Activated CD4-positive, alpha-beta T cell treated with anti-CD3 and anti-CD28 coated beads, Interleukin-2, amount 50 U/mL, for 4 hours (primary cell): ENCODE measurements around the gene BAIAP2.

Source experiments
- DNase-seq, 2 experiments: peaks; one replicate each; pipeline ENCODE4 v3.0.0-alpha.2; 2020

The BAIAP2 gene

GRCh38 chr17:81128774-81129173, 93.8 kb downstream of the BAIAP2 start:
- no peak for DNase-seq

DNA sequence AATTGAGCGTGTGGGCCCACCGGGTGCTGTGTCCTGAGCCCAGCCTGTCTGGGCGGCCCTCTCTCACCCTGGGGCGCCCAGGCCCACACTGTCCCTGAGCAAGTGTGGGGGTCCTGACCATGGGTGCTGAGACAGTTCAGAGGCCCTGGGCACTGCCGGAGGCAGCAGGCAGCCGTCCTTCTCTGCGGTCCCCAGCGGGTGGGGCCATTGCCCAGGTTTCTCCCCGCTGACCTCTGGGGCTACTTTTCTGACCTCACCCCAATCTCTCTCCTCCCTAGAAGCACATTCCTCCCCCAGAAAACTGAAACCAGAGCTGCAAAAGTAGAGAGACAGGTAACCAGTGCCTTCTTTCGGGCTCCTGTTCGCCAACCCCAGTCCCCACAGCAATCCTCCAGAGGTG, 94.3 kb downstream of the BAIAP2 start:
- DNase-seq, result no peak

GRCh38 chr17:81129711-81130367, 94.9 kb downstream of the BAIAP2 start:
- DNase-seq, result no peak

- no peak for DNase-seq
Observed at GRCh38 chr17:81130385-81131361, 95.7 kb downstream of the BAIAP2 start.

DNA sequence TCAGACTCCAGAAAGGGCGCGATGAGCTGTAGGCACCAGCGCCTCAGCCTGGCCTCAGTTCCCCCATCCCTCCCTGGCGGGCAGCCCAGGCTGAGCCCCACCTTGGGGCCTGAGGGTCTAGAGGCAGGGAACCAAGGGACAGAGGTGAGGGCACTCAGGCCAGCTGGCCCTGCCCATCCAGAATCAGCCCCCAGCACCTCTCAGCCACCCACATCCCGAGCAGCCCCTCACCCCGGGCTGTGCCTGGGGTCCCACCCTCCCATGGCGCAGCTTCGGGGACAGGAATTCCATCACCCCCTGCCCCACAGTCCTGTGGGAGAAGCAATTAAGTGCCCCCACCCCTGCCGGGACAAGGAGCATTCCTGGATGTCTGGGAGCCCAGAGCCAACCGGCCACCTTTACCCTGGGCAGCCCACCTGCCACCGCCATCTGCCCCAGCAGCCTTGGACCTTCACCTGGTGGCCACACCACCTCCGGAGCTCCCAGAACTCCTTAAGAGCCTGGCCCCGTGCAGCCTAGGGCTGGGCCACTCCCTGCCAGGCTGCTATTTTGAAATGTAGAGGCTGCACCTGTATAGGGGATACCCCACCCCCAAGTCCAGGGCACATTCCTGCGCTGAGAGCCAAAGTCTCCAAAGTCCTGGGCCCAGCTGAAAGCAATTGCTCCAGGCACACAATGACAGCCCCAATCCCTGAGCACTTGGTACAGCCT, 96.7 kb downstream of the BAIAP2 start:
- no peak for DNase-seq

- no peak for DNase-seq
Observed at GRCh38 chr17:81132197-81132540, 97.2 kb downstream of the BAIAP2 start.

DNA sequence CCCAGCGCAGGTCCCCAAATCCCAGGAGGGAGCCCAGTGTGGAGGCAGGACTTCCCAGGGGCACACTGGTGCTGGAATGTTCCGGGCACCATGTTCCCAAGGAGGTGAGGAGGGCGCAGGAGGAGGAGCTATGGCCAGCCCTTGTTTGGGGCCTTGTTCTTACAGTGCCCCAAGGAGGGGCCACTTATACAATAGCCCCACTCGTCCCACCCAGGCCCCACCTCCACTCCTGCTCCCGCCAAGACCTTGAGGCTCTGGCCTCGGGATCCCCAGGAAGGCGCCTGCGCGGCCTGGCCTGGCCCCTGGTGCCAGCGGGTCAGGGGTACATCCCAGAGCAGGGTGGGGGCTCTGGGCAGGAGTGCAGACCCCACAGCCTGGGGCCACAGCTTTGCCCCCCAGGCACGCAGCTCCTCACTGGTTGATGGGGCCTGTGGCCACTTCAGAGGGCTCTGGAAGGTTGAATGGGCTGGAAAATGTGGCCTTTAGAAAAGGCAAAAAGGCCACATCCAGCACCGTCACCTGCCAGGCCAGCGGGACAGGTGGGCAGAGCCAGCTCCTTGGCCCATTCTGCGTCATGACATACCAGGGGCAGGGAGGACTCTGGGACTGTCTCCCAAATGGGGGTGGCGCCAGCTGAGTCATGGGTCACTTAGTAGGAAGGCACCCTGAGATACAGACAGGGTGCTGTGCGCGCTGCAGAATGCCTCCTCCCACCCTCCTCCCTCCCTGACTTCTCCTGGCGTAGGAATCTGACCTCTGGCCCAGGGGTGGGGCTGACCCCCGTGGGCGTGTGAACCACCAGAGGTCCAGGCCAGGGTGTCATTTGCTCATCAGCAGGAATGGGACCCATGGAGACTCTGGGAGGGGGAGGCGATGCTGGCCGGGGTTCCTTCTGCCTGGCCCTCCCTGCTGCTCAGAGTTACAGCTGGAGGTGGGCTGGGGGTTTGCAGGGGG, 98.1 kb downstream of the BAIAP2 start:
- no peak for DNase-seq

- DNase-seq, result no peak
Observed at GRCh38 chr17:81134064-81134781, 99.3 kb downstream of the BAIAP2 start.

DNA sequence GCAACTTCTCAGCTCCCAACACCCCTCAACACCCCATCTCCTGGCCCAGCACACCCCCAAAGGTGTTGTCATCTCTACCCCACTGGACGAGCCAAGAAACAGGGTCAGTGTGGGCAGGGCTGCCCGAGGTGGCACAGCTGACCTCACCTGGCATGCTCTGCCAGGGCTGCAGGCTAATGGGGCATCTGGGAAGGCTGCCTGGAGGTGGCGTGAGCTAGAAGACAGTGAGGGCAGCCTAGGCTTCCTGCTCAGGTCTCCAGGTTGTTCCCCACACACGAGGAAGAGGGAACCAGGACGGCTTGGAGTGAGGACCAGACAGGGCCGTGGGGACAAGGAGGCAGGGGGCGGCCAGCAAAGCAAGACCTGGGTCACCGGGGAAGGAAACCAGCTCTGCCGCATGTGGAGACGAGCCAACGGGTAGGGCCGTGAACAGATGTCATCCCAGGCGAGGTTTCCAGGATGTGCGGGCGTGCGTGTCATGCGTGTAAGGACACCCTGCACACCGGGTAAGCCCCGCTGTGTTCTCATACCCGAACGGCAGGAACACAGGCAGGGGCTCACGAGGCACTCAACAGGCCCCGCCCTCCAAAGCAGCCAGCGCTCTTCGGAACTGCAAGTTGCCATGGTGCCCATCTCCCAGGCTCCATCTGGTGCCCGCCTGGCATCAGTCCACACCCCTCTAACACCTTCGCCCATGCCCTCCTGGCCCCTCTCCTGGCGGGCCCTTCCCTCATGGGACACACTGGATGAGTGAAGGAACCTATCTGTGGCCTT, 100.7 kb downstream of the BAIAP2 start:
- no peak for DNase-seq

- DNase-seq, result no peak
Observed at GRCh38 chr17:81136366-81136765, 101.4 kb downstream of the BAIAP2 start.

GRCh38 chr17:81137248-81137647, 102.3 kb downstream of the BAIAP2 start:
- DNase-seq, result no peak

DNA sequence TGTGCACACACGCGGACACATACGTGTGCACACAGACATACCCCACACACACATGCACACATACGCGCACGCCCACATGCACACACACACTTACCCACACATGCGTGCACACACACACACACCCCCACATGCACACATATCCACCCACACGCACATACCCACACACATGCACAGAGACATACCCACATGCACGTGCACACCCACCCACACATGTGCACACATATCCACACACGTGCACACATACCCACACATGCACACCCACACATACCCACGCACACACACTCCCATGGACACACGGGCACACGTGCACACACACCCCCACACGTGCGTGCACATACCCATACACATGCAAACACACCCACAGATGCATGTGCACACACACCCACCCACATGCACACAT, 103.1 kb downstream of the BAIAP2 start:
- DNase-seq, result no peak

DNA sequence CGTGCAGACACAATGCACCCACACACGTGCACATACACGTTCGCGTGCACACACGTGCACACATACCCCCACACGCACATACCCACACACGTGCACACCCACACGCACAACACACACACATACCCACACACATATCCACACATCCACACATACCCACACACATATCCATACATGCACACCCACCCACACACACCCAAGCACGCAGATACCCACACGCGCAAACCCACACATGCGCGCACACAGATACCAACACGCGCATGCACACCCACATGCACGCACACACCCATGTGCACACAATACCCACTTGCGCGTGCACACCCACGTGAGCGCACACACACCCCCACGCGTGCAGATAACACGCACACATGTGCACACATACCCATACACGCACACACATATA, 103.5 kb downstream of the BAIAP2 start:
- DNase-seq, result no peak

GRCh38 chr17:81139428-81139827, 104.5 kb downstream of the BAIAP2 start:
- no peak for DNase-seq

GRCh38 chr17:81140018-81140417, 105.1 kb downstream of the BAIAP2 start:
- DNase-seq, result no peak

DNA sequence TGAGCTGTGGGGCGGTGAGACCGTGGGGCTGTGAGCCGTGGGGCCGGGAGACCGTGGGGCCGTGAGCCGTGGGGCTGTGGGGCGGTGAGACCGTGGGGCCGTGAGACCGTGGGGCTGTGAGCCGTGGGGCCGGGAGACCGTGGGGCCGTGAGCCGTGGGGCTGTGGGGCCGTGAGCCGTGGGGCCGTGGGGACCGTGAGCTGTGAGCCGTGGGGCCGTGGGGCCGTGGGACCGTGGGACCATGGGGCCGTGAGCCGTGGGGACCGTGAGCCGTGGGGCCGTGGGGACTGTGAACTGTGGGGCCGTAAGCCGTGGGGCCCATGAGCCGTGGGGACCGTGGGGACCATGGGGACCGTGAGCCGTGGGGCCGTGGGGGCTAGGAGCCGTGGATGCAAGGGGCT, 105.7 kb downstream of the BAIAP2 start:
- no peak for DNase-seq

GRCh38 chr17:81142301-81143199, 107.6 kb downstream of the BAIAP2 start:
- peak; percentile 60 to 63 for DNase-seq

DNA sequence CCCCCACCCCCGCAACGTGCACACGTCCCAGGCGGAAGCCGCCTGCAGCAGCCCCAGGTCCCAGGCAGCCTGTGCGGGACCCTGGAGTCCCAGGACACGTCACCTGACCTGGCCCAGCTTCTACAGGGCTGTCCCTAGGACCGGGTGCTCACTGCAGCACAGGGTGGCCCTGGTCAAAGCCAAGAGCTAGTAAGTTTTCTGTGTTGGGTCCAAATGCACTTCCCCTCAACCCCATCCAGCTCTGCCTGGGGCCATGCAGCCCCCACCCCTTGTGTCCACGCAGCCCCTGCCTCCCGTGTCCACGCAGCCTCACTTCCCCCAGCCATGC, 108.2 kb downstream of the BAIAP2 start:
- DNase-seq, result no peak

DNA sequence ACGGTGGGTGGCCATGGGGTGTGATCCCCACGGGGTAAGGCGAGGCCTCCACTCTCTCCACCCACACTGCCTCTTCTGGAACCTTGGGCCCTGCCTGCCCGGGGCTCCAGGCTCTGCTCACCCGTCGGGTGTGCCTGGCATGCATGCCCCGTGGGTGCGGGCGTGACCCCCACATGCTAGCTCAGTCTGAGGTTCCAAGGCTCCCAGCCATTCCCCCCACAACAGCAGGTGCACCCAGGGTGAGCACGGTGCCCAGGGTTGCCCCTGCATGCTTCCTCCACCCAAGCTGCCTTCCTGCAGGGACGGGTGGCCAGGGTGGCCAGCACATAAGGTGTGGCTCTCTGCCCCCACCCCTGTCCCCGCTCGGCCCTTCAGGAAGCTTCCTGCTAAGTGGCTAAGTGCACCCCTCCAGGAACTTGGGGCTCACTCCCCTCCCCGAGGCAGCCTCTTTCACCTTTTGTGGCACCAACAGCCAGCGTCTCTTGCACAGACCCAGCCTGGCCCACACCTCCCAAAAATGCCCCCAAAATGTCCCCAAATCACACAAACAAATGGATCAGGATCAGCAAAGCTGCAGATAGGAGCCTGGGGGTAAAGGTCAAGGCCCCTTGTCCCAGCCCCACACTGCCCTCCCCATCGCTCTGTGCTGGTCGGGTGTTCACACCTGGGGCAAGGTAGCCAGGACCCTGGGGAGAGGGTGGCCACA, 108.9 kb downstream of the BAIAP2 start:
- no peak for DNase-seq
